Heart left ventricle (tissue), 13 donors: ENCODE data around the gene RAPGEF5.

Experiments
- POLR2A ChIP-seq, 2 donors: fragments of 450-650 bp; IDR thresholded peaks; one replicate each; pipeline ENCODE4 v1.6.1; 2017; ENCODE audit warnings: antibody characterized with exemption in 2 of 2, mild to moderate bottlenecking in 2 of 2, moderate library complexity in 2 of 2
- TF ChIP-seq, protein P1 (sequence below), 12 donors: fragments of 200-600 bp; sonication (generic) in 4 of 12; IDR thresholded peaks; one replicate each; pipeline versions ENCODE4 v1.5.0 to v1.8.0; 2018 to 2022; ENCODE audit warnings: antibody characterized with exemption in 12 of 12, mild to moderate bottlenecking in 5 of 12
- donor health status: ischemic (EF 13 %, LVEDD 7.1; RV severe dilation, severe dysfunction).
- donor health status: DM: no; HTN: yes; CAD: no.
- donor health status: DM: no; HTN: no; CAD: no.
- donor health status: ischemic (EF 25% LVEDD 6.9; RV normal size, moderate dysfunction).
- donor health status: ischemic (EF 25% LVEDD 5.7; RV mildly dilated, moderate dysfunction).
- donor health status: ischemic (EF 35%, LVEDD 5.7; RV mildly dilated, moderate dysfunction).
- donor health status: nonischemic (EF 11% LVEDD 7.7; RV severe dilation, severe dysfunction).
- donor health status: DM: yes; HTN: yes; CAD: no.
- donor health status: PGD.
- donor health status: ischemic (EF 29% LVEDD 5.4; RV normal size, mild dysfunction).
- donor health status: nonischemic (EF 23%, LVEDD 6.1; RV moderate dilation, normal function).

DNA sequence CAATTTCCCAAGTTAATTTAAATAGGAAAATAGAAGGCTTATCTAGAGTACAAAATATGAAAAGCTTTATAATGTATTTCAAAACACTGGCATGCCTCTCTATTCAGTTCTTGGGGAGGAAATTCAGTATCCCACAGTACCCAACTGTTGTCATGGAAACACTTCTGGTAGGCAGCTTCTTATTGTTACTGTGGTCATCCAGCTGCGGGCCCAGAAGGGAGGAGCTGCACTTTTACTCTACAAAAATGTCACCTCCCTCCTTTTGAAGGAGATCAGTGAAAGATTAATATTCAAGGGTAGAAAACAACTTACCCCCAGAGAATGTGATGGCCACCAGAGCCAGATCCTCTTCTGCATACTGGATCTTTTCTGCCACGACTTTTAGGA is 202.8 kb downstream of the RAPGEF5 start:
- TF ChIP-seq, protein P1, sequence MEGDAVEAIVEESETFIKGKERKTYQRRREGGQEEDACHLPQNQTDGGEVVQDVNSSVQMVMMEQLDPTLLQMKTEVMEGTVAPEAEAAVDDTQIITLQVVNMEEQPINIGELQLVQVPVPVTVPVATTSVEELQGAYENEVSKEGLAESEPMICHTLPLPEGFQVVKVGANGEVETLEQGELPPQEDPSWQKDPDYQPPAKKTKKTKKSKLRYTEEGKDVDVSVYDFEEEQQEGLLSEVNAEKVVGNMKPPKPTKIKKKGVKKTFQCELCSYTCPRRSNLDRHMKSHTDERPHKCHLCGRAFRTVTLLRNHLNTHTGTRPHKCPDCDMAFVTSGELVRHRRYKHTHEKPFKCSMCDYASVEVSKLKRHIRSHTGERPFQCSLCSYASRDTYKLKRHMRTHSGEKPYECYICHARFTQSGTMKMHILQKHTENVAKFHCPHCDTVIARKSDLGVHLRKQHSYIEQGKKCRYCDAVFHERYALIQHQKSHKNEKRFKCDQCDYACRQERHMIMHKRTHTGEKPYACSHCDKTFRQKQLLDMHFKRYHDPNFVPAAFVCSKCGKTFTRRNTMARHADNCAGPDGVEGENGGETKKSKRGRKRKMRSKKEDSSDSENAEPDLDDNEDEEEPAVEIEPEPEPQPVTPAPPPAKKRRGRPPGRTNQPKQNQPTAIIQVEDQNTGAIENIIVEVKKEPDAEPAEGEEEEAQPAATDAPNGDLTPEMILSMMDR (IDR thresholded peaks at IDR 0.05): no peak
- TF ChIP-seq POLR2A (IDR thresholded peaks at IDR 0.05): no peak
